SHP77 (cell line): ENCODE data around the gene FOSL1.

Experiments
- DNase-seq, 2 experiments: peaks; one replicate each; lab custom pipeline; 2025; lab: John Stamatoyannopoulos, UW

The FOSL1 gene

GRCh38 chr11:65900125-65900898 lies at the start of gene FOSL1:
Gene FOSL1 (minus strand): TSS chr11:65900388. CDS start chr11:65900339, 49 bp downstream.
- DNase-seq, result no peak

- DNase-seq, result no peak
Measured at GRCh38 chr11:65947603-65948125, 47.5 kb upstream of the FOSL1 start.

GRCh38 chr11:65947133-65947532 lies 46.9 kb upstream of the FOSL1 start:
- no peak for DNase-seq

- no peak for DNase-seq
Measured at GRCh38 chr11:65946655-65947054, 46.5 kb upstream of the FOSL1 start.

- DNase-seq, result no peak
Measured at GRCh38 chr11:65945941-65946558, 45.9 kb upstream of the FOSL1 start.

DNA sequence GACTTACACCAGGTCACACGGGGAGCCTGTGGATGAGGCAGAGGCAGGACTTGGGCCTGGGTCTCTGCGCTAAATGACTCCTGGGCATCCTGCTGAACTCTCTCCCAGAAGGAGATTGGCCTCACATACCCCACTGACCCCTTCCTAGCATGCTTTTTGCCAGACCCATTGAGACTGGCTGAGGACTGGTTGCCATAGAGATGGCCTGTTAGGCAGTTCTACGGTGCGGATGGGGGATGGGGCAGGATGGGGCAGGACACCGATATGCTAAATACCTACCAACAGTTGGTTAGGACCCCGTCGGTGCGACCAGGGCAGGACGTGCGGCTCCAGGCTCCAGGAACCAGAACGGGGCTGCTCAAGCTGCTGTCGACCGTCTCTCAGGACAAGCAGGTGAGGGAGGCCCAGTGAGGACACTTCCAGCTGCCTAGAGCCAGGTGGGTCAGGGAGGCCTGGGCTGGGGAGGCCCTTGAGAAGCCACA lies 45.3 kb upstream of the FOSL1 start, which contains the start of gene TSGA10IP:
Gene TSGA10IP (plus strand): TSS at position 51 of the 482 bp plus-strand sequence. CDS start 196 bp downstream, at position 247.
- no peak for DNase-seq

GRCh38 chr11:65944767-65945166 lies 44.6 kb upstream of the FOSL1 start:
- no peak for DNase-seq

GRCh38 chr11:65944191-65944590 lies 44.0 kb upstream of the FOSL1 start:
- no peak for DNase-seq

GRCh38 chr11:65942531-65942930 lies 42.3 kb upstream of the FOSL1 start:
- DNase-seq, result no peak

- DNase-seq, result no peak
Measured at GRCh38 chr11:65941720-65942310, 41.6 kb upstream of the FOSL1 start.

DNA sequence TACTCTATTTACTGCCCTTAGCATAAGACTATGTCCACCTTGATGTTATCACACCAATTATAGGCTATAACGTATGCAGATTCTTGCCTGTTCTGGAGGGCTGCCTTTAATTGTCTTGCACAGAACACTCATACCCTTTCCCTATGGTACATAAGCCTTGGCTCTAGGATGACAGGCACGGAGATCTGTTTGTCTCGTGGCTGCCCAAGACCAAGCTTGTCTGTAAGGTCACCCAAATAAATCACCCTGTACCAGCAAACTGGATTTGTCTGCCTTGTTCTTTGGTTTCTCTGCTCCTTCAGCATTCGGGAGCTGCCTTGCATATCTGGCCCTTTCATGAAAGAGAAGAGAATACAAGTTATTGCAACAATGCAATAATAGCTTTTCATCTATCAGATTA lies 37.6 kb upstream of the FOSL1 start:
- no peak for DNase-seq

- no peak for DNase-seq
Measured at GRCh38 chr11:65934014-65934413, 33.8 kb upstream of the FOSL1 start.

DNA sequence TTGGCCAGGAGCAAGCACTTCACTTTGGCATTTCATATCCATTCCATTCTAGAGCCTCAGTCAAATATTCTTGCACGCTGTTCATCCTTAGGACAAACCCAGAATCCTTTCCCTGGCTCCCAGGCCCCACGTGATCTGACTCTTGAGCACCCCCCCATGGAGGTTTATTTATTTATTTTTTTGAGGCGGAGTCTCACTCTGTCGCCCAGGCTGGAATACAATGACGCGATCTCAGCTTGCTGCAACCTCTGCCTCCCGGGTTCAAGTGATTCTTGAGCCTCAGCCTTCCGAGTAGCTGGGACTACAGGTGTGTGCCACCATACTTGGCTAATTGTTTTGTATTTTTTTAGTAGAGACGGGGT lies 32.4 kb upstream of the FOSL1 start:
- DNase-seq, result peak; percentile 21 to 30

DNA sequence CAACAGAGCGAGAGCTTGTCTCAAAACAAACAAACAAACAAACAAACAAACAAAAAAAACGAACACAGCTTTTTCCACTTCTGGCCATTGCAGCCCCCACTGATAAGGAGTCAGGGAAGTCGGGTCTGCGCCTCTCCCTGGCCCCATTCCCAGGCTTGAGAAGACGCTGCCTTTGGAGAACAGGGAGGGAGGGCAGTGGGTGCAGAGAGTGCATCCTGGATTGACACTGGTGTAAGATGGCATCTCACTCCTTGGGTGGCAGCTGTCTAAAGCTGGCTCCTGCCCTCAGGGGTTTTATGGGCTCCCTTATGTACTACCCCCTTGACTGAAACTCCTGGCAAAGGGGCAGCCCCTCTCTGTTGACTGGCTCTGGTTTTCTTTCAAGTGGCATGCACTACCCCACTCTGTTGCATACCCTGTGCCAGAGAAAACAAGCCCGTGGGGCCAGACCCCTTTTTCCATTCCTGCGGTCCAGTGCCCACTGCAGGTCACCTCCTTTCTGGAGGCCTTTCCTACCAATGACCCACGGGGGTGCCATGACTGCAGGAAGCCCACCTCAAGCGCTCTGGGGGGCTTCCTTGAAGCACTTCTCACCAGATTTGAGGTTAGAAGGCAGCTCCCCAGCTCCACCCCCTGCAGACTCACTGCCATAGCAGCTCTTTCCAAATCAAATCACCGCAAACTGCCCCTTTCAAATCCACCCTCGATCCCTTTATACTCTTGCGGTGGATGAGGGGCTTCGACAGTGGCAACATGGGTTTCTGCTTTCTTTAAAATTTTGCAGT lies 31.8 kb upstream of the FOSL1 start:
- DNase-seq, result no peak

DNA sequence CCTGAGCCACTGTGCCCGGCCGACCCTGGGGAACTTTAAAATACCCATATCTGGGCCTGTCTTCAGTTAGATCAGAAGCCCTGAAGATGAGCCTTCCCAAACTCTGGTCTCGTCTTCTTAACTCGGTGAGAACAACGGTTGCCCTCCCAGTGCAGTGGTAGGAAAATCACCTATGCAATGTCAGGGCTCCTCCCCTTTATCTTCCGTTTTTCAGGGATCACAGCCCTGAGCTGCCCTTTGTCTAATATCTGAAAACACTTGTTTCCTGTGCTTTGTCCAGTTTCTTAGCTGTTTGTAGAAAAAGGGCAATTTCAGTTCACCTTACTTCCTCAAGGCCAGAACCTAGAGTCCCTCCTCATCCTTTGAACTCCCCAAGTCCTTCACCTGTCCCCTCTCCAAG lies 28.5 kb upstream of the FOSL1 start:
- DNase-seq, result no peak

DNA sequence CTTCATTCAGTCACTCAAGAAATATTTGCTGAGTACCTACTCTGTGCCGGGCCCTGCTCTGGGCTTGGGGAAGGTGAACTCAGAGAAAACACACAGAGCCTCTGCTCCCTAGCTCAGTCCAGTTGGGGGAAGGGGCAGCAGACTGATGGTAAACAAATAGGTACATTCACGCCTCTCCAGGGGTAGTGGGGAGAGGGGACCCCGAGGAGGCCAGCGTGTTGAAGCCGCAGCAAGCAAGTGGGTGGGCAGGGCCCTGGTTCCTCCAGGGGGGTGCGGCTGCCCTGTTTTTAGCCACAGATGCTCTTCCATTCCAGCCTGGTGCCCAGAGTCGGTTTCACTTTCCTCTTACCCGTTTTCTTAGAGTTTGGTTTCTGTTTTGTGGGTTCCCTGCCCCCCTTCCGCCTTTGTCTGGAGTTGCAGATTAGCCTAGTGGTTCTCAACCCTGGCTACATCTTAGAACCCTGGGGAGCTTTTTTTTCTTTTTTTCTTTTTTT lies 27.8 kb upstream of the FOSL1 start:
- DNase-seq, result no peak

DNA sequence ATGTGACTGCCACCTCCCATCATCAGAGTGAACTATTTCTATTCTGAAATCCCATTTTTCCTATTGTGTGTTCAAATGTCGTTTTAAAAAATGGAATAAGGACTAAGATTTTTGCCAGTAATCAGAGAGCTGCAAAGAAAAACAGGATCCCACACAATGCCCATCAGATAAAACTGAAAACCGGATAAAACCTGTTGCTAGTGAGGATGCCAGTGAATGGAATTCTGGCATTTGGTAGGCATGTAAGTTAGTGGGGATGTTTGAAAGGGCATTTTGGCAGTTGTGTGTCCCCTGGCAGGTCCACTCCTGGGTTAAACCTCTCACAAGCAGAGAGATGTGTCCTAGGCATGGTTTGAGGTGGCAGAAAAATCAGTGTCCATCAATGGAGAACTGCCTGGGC lies 25.2 kb upstream of the FOSL1 start:
- DNase-seq, result no peak

DNA sequence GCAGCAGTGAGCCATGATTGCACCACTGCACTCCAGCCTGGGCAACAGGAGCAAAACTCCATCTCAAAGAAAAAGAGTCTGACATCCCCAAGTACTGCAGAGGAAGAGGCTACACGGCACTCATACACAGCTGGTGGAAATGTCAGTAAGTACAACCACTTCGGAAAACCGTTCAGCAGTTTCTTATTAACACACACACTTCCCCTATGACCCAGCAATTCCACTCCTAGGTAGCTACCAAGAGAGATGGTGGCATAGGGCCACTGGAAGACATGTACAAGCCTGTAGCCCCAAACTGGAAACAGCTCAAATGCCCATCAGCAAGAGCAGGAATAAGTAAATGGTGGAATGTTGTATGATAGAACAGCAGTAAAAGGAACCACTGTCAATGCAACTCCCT lies 22.4 kb upstream of the FOSL1 start:
- DNase-seq, result no peak

DNA sequence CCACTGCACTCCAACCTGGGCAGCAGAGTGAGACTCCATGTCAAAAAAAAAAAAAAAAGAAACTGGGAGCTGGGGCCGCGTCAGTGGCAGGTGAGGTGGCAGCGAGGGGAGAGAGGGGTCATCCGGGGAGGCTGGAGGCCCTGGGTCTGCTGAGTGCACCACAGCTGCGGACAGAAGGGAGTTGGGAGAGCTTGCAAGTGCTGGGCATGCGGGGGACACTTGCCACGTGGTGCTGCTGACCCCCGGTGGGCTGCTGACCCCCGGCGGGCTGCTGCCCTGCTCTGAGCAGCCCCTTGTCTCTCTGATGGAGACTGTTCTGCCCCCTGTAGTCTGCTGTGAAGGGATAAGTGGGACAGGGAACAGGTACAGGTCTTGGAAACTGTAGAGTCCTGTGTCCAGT lies 21.7 kb upstream of the FOSL1 start:
- no peak for DNase-seq

DNA sequence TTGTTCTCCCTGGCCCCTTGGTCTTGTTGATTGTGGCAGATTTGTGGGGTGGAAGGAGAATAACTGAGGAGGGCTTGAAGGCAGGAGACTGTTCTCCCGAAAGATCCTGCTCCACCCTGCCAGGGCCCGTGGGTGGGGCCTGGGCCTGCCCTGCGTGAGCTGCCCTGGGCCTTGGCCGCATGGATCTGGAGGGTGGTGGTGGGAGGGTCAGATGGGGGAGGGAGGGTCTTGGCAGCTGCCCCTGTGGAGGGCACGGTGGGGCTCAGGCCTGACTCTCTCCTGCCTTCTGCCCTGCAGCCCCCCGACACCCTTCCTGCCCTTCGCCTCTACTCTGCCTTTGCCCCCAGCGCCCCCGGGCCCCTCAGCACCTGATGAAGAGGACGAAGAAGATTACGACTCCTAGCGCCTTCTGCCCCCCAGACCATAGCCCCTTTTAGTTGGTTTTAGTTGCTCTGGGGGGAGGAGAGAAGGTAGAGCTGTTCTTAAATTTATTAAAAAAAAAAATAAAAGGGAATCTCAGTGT lies 20.9 kb upstream of the FOSL1 start:
- DNase-seq, result no peak

- DNase-seq, result no peak
Measured at GRCh38 chr11:65920372-65920802, 20.2 kb upstream of the FOSL1 start.
